Measurements from ENCODE around the gene LILRA5.
"Not testable (repeated sequence)": the region's sequence is repeated elsewhere in the genome, so short reads cannot be mapped to it uniquely, and the experiment has no call there.

Gene LILRA5

GRCh38 chr19:54297759-54298305 lies 15.1 kb downstream of the LILRA5 start:
- H3K9ac ChIP-seq (ENCODE audit: low read depth, low read length): no peak overlapping the region

GRCh38 chr19:54294539-54294938 lies 18.4 kb downstream of the LILRA5 start:
- no peaks in the 10 kb centered on the region for H3K4me1 ChIP-seq (ENCODE audit: control insufficient read depth, insufficient read depth, low read length)
- peaks cover 7% of the 10 kb centered on the region for H3K27me3 ChIP-seq (ENCODE audit: control insufficient read depth, insufficient read depth, low read length)
- H3K9ac ChIP-seq (ENCODE audit: low read depth, low read length): no peak overlapping the region
- H3K4me3 ChIP-seq (ENCODE audit: low read depth, low read length): no peak overlapping the region
- no peaks in the 10 kb centered on the region for H3K36me3 ChIP-seq (ENCODE audit: control insufficient read depth, insufficient read depth, low read length)
- no peaks in the 10 kb centered on the region for H3K9me3 ChIP-seq (ENCODE audit: control insufficient read depth, insufficient read depth, low read length)

More at GRCh38 chr19:54297759-54298305, 15.1 kb downstream of the LILRA5 start:
- Histone ChIP-seq H3K27me3 (ENCODE audit: control insufficient read depth, insufficient read depth, low read length) (peaks cover 14% of the 10 kb centered on the region), H3K9me3 (ENCODE audit: control insufficient read depth, insufficient read depth, low read length) (no peaks in the 10 kb centered on the region), H3K4me3 (ENCODE audit: low read depth, low read length) (no peak overlapping the region), H3K36me3 (ENCODE audit: control insufficient read depth, insufficient read depth, low read length) (no peaks in the 10 kb centered on the region), H3K4me1 (ENCODE audit: control insufficient read depth, insufficient read depth, low read length) (no peaks in the 10 kb centered on the region)

GRCh38 chr19:54289160-54289559 lies 23.8 kb downstream of the LILRA5 start:
- H3K4me1 ChIP-seq (ENCODE audit: control insufficient read depth, insufficient read depth, low read length); H3K4me3 ChIP-seq (ENCODE audit: low read depth, low read length); H3K36me3 ChIP-seq (ENCODE audit: control insufficient read depth, insufficient read depth, low read length); H3K27me3 ChIP-seq (ENCODE audit: control insufficient read depth, insufficient read depth, low read length); H3K9me3 ChIP-seq (ENCODE audit: control insufficient read depth, insufficient read depth, low read length); H3K9ac ChIP-seq (ENCODE audit: low read depth, low read length): not testable (repeated sequence)

GRCh38 chr19:54287456-54287855 lies 25.5 kb downstream of the LILRA5 start:
- Histone ChIP-seq H3K36me3 (ENCODE audit: control insufficient read depth, insufficient read depth, low read length) (no peaks in the 10 kb centered on the region), H3K9me3 (ENCODE audit: control insufficient read depth, insufficient read depth, low read length) (no peaks in the 10 kb centered on the region), H3K9ac (ENCODE audit: low read depth, low read length) (no peak overlapping the region), H3K4me1 (ENCODE audit: control insufficient read depth, insufficient read depth, low read length) (no peaks in the 10 kb centered on the region), H3K4me3 (ENCODE audit: low read depth, low read length) (no peak overlapping the region), H3K27me3 (ENCODE audit: control insufficient read depth, insufficient read depth, low read length) (no peaks in the 10 kb centered on the region)

- H3K27me3 ChIP-seq (ENCODE audit: control insufficient read depth, insufficient read depth, low read length); H3K4me3 ChIP-seq (ENCODE audit: low read depth, low read length); H3K9ac ChIP-seq (ENCODE audit: low read depth, low read length); H3K4me1 ChIP-seq (ENCODE audit: control insufficient read depth, insufficient read depth, low read length); H3K9me3 ChIP-seq (ENCODE audit: control insufficient read depth, insufficient read depth, low read length); H3K36me3 ChIP-seq (ENCODE audit: control insufficient read depth, insufficient read depth, low read length): not testable (repeated sequence)
These were observed 26.7 kb downstream of the LILRA5 start for GRCh38 chr19:54286283-54286682.

- H3K27me3 ChIP-seq (ENCODE audit: control insufficient read depth, insufficient read depth, low read length): not testable (repeated sequence)
These were observed 27.4 kb downstream of the LILRA5 start for GRCh38 chr19:54285427-54286056.

GRCh38 chr19:54282686-54283470 lies 30.1 kb downstream of the LILRA5 start:
- no peak overlapping the region for H3K9ac ChIP-seq (ENCODE audit: low read depth, low read length)
- H3K36me3 ChIP-seq (ENCODE audit: control insufficient read depth, insufficient read depth, low read length): no peaks in the 10 kb centered on the region
- H3K27me3 ChIP-seq (ENCODE audit: control insufficient read depth, insufficient read depth, low read length): no peaks in the 10 kb centered on the region
- H3K9me3 ChIP-seq (ENCODE audit: control insufficient read depth, insufficient read depth, low read length): no peaks in the 10 kb centered on the region
- H3K4me3 ChIP-seq (ENCODE audit: low read depth, low read length): no peak overlapping the region
- no peaks in the 10 kb centered on the region for H3K4me1 ChIP-seq (ENCODE audit: control insufficient read depth, insufficient read depth, low read length)

More at GRCh38 chr19:54285427-54286056, 27.4 kb downstream of the LILRA5 start:
- not testable (repeated sequence) for H3K9ac ChIP-seq (ENCODE audit: low read depth, low read length); H3K36me3 ChIP-seq (ENCODE audit: control insufficient read depth, insufficient read depth, low read length); H3K4me3 ChIP-seq (ENCODE audit: low read depth, low read length); H3K9me3 ChIP-seq (ENCODE audit: control insufficient read depth, insufficient read depth, low read length); H3K4me1 ChIP-seq (ENCODE audit: control insufficient read depth, insufficient read depth, low read length)

- H3K9me3 ChIP-seq (ENCODE audit: control insufficient read depth, insufficient read depth, low read length); H3K27me3 ChIP-seq (ENCODE audit: control insufficient read depth, insufficient read depth, low read length); H3K36me3 ChIP-seq (ENCODE audit: control insufficient read depth, insufficient read depth, low read length); H3K4me3 ChIP-seq (ENCODE audit: low read depth, low read length); H3K9ac ChIP-seq (ENCODE audit: low read depth, low read length); H3K4me1 ChIP-seq (ENCODE audit: control insufficient read depth, insufficient read depth, low read length): not testable (repeated sequence)
These were observed 31.3 kb downstream of the LILRA5 start for GRCh38 chr19:54281729-54282075.

GRCh38 chr19:54281007-54281728 lies 31.8 kb downstream of the LILRA5 start, which contains the start of gene LILRB2:
Gene LILRB2, minus strand, starts transcription at chr19:54281110. Its CDS starts 614 bp downstream, at chr19:54280496.
- Histone ChIP-seq H3K4me1 (ENCODE audit: control insufficient read depth, insufficient read depth, low read length) (no peaks in the 10 kb centered on the region), H3K4me3 (ENCODE audit: low read depth, low read length) (no peak within 1 kb of the TSS), H3K9me3 (ENCODE audit: control insufficient read depth, insufficient read depth, low read length) (no peaks in the 10 kb centered on the region), H3K9ac (ENCODE audit: low read depth, low read length) (no peak within 1 kb of the TSS), H3K27me3 (ENCODE audit: control insufficient read depth, insufficient read depth, low read length) (no peaks in the 10 kb centered on the region), H3K36me3 (ENCODE audit: control insufficient read depth, insufficient read depth, low read length) (no peaks in the 10 kb centered on the region)

GRCh38 chr19:54280441-54280840 lies 32.5 kb downstream of the LILRA5 start:
- H3K9ac ChIP-seq (ENCODE audit: low read depth, low read length); H3K27me3 ChIP-seq (ENCODE audit: control insufficient read depth, insufficient read depth, low read length); H3K36me3 ChIP-seq (ENCODE audit: control insufficient read depth, insufficient read depth, low read length); H3K4me3 ChIP-seq (ENCODE audit: low read depth, low read length); H3K4me1 ChIP-seq (ENCODE audit: control insufficient read depth, insufficient read depth, low read length); H3K9me3 ChIP-seq (ENCODE audit: control insufficient read depth, insufficient read depth, low read length): not testable (repeated sequence)

- not testable (repeated sequence) for H3K4me3 ChIP-seq (ENCODE audit: low read depth, low read length); H3K9ac ChIP-seq (ENCODE audit: low read depth, low read length); H3K9me3 ChIP-seq (ENCODE audit: control insufficient read depth, insufficient read depth, low read length); H3K4me1 ChIP-seq (ENCODE audit: control insufficient read depth, insufficient read depth, low read length); H3K36me3 ChIP-seq (ENCODE audit: control insufficient read depth, insufficient read depth, low read length); H3K27me3 ChIP-seq (ENCODE audit: control insufficient read depth, insufficient read depth, low read length)
These were observed 32.9 kb downstream of the LILRA5 start for GRCh38 chr19:54280025-54280424.
